Measurements from ENCODE around the gene EHD4.

EHD4 gene

GRCh38 chr15:41872166-41872747 lies 100.1 kb downstream of the EHD4 start:
- H3K4me1 ChIP-seq (ENCODE audit: insufficient read depth, low read length), result no peaks in the 10 kb centered on the region
- H3K9me3 ChIP-seq (ENCODE audit: control insufficient read depth, insufficient read depth, low read length), result no peaks in the 10 kb centered on the region
- H3K36me3 ChIP-seq (ENCODE audit: insufficient read depth, low read length), result no peaks in the 10 kb centered on the region
- H3K9ac ChIP-seq (ENCODE audit: low read depth, low read length), result no peak overlapping the region

- no peaks in the 10 kb centered on the region for H3K36me3 ChIP-seq (ENCODE audit: insufficient read depth, low read length)
These were observed 101.0 kb downstream of the EHD4 start for GRCh38 chr15:41871175-41871905.

GRCh38 chr15:41870689-41871081 lies 101.7 kb downstream of the EHD4 start:
- no peaks in the 10 kb centered on the region for H3K36me3 ChIP-seq (ENCODE audit: insufficient read depth, low read length)
- H3K9me3 ChIP-seq (ENCODE audit: control insufficient read depth, insufficient read depth, low read length), result no peaks in the 10 kb centered on the region
- no peak overlapping the region for H3K9ac ChIP-seq (ENCODE audit: low read depth, low read length)
- H3K4me1 ChIP-seq (ENCODE audit: insufficient read depth, low read length), result no peaks in the 10 kb centered on the region

More at GRCh38 chr15:41871175-41871905, 101.0 kb downstream of the EHD4 start:
- Histone ChIP-seq H3K9me3 (ENCODE audit: control insufficient read depth, insufficient read depth, low read length) (no peaks in the 10 kb centered on the region), H3K9ac (ENCODE audit: low read depth, low read length) (no peak overlapping the region), H3K4me1 (ENCODE audit: insufficient read depth, low read length) (no peaks in the 10 kb centered on the region)

- H3K36me3 ChIP-seq (ENCODE audit: insufficient read depth, low read length), result no peaks in the 10 kb centered on the region
- H3K9me3 ChIP-seq (ENCODE audit: control insufficient read depth, insufficient read depth, low read length), result no peaks in the 10 kb centered on the region
- H3K4me1 ChIP-seq (ENCODE audit: insufficient read depth, low read length), result no peaks in the 10 kb centered on the region
- no peak overlapping the region for H3K9ac ChIP-seq (ENCODE audit: low read depth, low read length)
These were observed 102.3 kb downstream of the EHD4 start for GRCh38 chr15:41869770-41870688.

- H3K9ac ChIP-seq (ENCODE audit: low read depth, low read length), result no peak overlapping the region
- H3K4me1 ChIP-seq (ENCODE audit: insufficient read depth, low read length), result no peaks in the 10 kb centered on the region
- H3K9me3 ChIP-seq (ENCODE audit: control insufficient read depth, insufficient read depth, low read length), result no peaks in the 10 kb centered on the region
- H3K36me3 ChIP-seq (ENCODE audit: insufficient read depth, low read length), result no peaks in the 10 kb centered on the region
These were observed 104.0 kb downstream of the EHD4 start for GRCh38 chr15:41868321-41868720.

GRCh38 chr15:41866872-41867579 lies 105.3 kb downstream of the EHD4 start:
- no peaks in the 10 kb centered on the region for H3K36me3 ChIP-seq (ENCODE audit: insufficient read depth, low read length)
- no peaks in the 10 kb centered on the region for H3K9me3 ChIP-seq (ENCODE audit: control insufficient read depth, insufficient read depth, low read length)
- H3K9ac ChIP-seq (ENCODE audit: low read depth, low read length), result no peak overlapping the region

GRCh38 chr15:41866263-41866703 lies 106.1 kb downstream of the EHD4 start:
- H3K9me3 ChIP-seq (ENCODE audit: control insufficient read depth, insufficient read depth, low read length), result no peaks in the 10 kb centered on the region
- no peak overlapping the region for H3K9ac ChIP-seq (ENCODE audit: low read depth, low read length)
- no peaks in the 10 kb centered on the region for H3K36me3 ChIP-seq (ENCODE audit: insufficient read depth, low read length)
- H3K4me1 ChIP-seq (ENCODE audit: insufficient read depth, low read length), result no peaks in the 10 kb centered on the region

More at GRCh38 chr15:41866872-41867579, 105.3 kb downstream of the EHD4 start:
- H3K4me1 ChIP-seq (ENCODE audit: insufficient read depth, low read length), result no peaks in the 10 kb centered on the region

- Histone ChIP-seq H3K36me3 (ENCODE audit: insufficient read depth, low read length) (no peaks in the 10 kb centered on the region), H3K4me1 (ENCODE audit: insufficient read depth, low read length) (no peaks in the 10 kb centered on the region), H3K9ac (ENCODE audit: low read depth, low read length) (no peak overlapping the region), H3K9me3 (ENCODE audit: control insufficient read depth, insufficient read depth, low read length) (no peaks in the 10 kb centered on the region)
These were observed 106.8 kb downstream of the EHD4 start for GRCh38 chr15:41865490-41866055.

GRCh38 chr15:41862515-41863116 lies 109.7 kb downstream of the EHD4 start:
- no peaks in the 10 kb centered on the region for H3K36me3 ChIP-seq (ENCODE audit: insufficient read depth, low read length)
- H3K9me3 ChIP-seq (ENCODE audit: control insufficient read depth, insufficient read depth, low read length), result no peaks in the 10 kb centered on the region
- H3K9ac ChIP-seq (ENCODE audit: low read depth, low read length), result no peak overlapping the region
- no peaks in the 10 kb centered on the region for H3K4me1 ChIP-seq (ENCODE audit: insufficient read depth, low read length)

- no peak overlapping the region for H3K9ac ChIP-seq (ENCODE audit: low read depth, low read length)
- no peaks in the 10 kb centered on the region for H3K4me1 ChIP-seq (ENCODE audit: insufficient read depth, low read length)
- no peaks in the 10 kb centered on the region for H3K36me3 ChIP-seq (ENCODE audit: insufficient read depth, low read length)
- no peaks in the 10 kb centered on the region for H3K9me3 ChIP-seq (ENCODE audit: control insufficient read depth, insufficient read depth, low read length)
These were observed 110.5 kb downstream of the EHD4 start for GRCh38 chr15:41861736-41862356.

- Histone ChIP-seq H3K9ac (ENCODE audit: low read depth, low read length) (no peak overlapping the region), H3K4me1 (ENCODE audit: insufficient read depth, low read length) (no peaks in the 10 kb centered on the region), H3K36me3 (ENCODE audit: insufficient read depth, low read length) (no peaks in the 10 kb centered on the region), H3K9me3 (ENCODE audit: control insufficient read depth, insufficient read depth, low read length) (no peaks in the 10 kb centered on the region)
These were observed 112.1 kb downstream of the EHD4 start for GRCh38 chr15:41860049-41860828.

- no peaks in the 10 kb centered on the region for H3K36me3 ChIP-seq (ENCODE audit: insufficient read depth, low read length)
- no peak overlapping the region for H3K9ac ChIP-seq (ENCODE audit: low read depth, low read length)
- no peaks in the 10 kb centered on the region for H3K9me3 ChIP-seq (ENCODE audit: control insufficient read depth, insufficient read depth, low read length)
- no peaks in the 10 kb centered on the region for H3K4me1 ChIP-seq (ENCODE audit: insufficient read depth, low read length)
These were observed 113.6 kb downstream of the EHD4 start for GRCh38 chr15:41858756-41859155.

GRCh38 chr15:41857316-41857715 lies 115.0 kb downstream of the EHD4 start:
- no peaks in the 10 kb centered on the region for H3K9me3 ChIP-seq (ENCODE audit: control insufficient read depth, insufficient read depth, low read length)
- H3K36me3 ChIP-seq (ENCODE audit: insufficient read depth, low read length), result no peaks in the 10 kb centered on the region
- no peak overlapping the region for H3K9ac ChIP-seq (ENCODE audit: low read depth, low read length)
- no peaks in the 10 kb centered on the region for H3K4me1 ChIP-seq (ENCODE audit: insufficient read depth, low read length)
